Epithelial cell of proximal tubule (primary cell): ENCODE data around the gene ARPC1A. TPM values are rescaled to one million over a fixed set of nuclear protein-coding genes. Genes with fewer than 3 reads are reported as not detected.

ENCODE experiments used
- DNase-seq: peaks from one replicate; pipeline ENCODE4 v3.0.0-alpha.2; 2011; ENCODE audit warnings: low read depth
- H3K4me3 ChIP-seq: 2 replicates; pipeline ENCODE4 v1.5.1; 2011; ENCODE audit warnings: low read depth, mild to moderate bottlenecking, low read length
- total RNA-seq: library from RNA; depleted of rRNA; stranded (reverse); fragments of >200 nt; gene quantifications from 2 replicates; pipeline ENCODE4 v1.2.3, GENCODE V29; 2015
- TF ChIP-seq, protein P1 (sequence below): conservative IDR thresholded peaks from 2 replicates; pipeline ENCODE4 v1.5.1; 2012; ENCODE audit warnings: low read depth, mild to moderate bottlenecking, low read length

ARPC1A gene
- total RNA-seq, 1 donor from 2014 or later = 198 TPM

DNA sequence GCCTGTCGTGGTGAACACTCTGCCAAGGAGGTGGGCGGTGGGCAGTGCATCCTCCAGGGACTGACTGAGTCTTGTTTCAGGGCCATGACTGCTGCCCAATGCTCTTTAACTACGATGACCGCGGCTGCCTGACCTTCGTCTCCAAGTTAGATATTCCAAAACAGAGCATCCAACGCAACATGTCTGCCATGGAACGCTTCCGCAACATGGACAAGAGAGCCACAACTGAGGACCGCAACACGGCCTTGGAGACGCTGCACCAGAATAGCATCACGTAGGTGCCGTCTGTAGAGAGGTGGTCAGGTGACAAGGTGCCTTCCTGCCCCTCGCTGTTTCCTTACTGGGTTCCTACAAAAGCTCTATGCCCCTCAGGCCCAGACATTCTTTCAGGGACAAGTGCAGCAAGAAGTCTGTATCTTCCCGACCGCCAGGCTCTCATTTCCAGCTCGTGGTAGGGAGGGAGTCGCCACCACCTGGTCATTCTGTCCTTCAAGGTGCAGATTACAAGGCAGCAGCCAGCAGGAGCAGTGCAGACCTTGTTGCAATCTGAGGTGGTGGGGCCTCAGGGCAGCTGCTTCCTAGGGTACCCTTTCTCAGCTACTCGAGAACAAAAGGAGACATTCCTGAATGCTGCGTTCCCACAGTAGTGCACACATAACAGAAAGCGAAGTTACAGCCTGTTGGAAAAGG is 33.9 kb downstream of the ARPC1A start:
- no peak for DNase-seq
- H3K4me3 ChIP-seq = no peak overlapping the region
- TF ChIP-seq, protein P1, sequence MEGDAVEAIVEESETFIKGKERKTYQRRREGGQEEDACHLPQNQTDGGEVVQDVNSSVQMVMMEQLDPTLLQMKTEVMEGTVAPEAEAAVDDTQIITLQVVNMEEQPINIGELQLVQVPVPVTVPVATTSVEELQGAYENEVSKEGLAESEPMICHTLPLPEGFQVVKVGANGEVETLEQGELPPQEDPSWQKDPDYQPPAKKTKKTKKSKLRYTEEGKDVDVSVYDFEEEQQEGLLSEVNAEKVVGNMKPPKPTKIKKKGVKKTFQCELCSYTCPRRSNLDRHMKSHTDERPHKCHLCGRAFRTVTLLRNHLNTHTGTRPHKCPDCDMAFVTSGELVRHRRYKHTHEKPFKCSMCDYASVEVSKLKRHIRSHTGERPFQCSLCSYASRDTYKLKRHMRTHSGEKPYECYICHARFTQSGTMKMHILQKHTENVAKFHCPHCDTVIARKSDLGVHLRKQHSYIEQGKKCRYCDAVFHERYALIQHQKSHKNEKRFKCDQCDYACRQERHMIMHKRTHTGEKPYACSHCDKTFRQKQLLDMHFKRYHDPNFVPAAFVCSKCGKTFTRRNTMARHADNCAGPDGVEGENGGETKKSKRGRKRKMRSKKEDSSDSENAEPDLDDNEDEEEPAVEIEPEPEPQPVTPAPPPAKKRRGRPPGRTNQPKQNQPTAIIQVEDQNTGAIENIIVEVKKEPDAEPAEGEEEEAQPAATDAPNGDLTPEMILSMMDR = no peak

DNA sequence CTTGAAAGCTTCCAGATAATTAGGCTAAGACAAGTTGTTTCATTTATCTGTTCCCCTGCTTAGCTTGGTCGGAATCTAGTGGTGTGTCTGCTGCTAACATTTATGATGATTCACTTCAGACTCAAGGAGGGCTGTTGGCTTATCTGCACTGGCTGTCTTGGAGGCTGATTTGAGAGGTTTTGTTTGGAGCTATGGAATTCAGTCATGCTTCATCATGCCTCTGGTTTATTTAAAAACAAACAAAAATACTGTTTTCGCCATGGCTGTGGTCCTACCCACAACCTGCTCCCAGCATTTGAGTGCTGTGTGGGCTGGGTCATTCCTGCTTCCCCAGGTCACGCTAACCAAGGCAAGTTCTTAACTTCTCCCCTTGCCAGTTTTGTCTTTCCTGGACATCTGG is 37.1 kb downstream of the ARPC1A start:
- no peak for DNase-seq
- TF ChIP-seq, protein P1 = no peak
- H3K4me3 ChIP-seq = no peak overlapping the region

DNA sequence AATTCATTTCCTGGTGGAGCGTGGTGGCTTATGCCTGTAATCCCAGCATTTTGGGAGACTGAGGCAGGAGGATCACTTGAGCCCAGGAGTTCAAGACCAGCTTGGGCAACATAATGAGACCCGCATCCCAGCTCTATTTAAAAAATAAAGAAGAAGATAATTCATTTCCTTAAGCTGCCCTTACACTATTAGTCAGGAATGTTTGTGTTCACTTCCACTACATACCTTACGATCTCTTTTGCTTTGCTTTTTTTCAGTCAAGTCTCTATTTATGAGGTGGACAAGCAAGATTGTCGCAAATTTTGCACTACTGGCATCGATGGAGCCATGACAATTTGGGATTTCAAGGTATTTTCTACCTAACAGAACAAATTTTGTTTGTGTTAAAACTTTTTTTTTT is 37.6 kb downstream of the ARPC1A start:
- TF ChIP-seq, protein P1 = no peak
- DNase-seq = no peak
- no peak overlapping the region for H3K4me3 ChIP-seq

DNA sequence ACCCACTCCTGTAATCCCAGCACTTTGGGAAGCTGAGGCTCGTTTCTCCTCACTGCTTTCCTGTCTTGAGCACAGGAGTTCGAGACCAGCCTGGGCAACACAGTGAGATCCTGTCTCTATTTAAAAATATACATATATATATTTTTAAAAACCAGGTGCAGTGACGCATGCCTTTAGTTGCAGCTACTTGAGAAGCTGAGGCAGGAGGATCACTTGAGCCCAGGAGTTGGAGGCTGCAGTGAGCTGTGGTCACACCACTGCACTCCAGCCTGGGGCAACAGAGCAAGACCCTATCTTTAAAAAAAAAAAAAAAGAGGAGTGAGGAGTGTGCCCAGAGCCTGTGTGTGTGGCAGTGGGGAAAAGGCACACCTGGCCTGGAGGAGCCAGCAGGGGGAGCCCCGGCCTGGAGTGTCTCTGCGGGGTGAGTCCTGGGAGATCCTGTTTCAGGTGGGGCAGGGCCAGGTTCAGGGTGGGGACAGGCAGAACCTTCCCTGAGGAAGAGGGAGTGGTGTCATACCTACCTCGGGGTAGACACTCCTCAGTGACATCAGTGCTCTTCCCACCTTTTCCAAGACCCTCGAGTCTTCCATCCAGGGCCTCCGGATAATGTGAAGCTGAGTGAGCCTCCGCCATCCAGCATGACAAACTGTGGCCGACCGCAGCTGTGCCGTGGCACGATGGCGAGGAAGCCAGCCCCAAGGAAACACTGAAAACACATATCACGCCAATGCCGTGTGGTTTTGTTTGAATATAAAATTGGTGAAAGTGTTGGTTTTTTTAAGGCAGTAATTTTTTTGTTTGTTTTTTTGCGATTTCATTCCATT is 39.8 kb downstream of the ARPC1A start:
- TF ChIP-seq, protein P1 = peak; percentile 79
- H3K4me3 ChIP-seq = no peak overlapping the region
- no peak for DNase-seq

DNA sequence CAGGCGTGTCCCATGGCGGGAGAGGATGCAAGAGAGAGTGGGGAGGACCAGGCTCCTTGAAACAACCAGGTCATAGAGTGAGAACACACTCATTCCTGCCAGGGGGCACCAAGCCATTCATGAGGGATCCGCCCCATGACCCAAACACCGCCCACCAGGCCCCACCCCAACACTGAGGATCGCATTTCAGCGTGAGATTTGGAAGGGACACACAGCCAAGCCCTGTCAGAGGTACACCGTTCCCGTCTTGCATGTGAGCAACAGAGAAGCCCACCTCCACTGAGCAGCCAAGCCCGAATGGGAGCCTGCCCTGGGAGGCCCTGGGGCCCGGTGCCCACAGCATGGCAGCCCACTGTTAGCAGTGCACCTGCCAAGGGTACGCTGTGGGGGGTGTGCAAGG is 40.9 kb downstream of the ARPC1A start:
- no peak overlapping the region for H3K4me3 ChIP-seq
- no peak for DNase-seq
- TF ChIP-seq, protein P1 = no peak

DNA sequence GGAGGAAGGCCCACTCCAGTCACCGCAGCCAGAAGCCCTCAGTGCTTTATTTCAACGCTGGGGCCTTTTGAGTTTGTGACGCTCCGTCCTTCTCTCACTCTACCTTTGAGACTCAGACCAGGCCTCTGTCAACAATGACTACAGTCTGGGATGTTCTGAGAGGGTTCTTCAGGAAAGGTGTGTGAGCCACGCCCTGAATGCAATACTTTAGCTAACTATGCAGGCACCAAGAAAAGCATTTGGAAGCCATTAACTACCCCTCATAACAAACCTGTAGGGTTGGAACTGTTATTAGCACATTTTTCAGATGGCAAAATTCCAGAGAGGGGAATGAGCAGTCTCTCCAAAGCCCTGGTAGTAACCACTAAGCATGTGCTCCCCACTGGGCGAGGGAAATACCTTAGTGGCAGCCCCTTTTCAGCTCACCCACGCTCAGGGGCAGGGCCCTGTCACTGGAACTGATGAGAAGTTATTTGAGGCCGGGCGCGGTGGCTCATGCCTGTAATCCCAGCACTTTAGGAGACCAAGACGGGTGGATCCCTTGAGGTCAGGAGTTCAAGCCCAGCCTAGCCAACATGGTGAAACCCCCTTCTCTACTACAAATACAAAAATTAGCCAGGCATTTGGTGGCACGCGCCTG is 43.2 kb downstream of the ARPC1A start:
- no peak overlapping the region for H3K4me3 ChIP-seq
- TF ChIP-seq, protein P1 = no peak
- no peak for DNase-seq
